Liver (tissue), 3 donors: ENCODE data around the gene IMPG1.

Experiments
- ATF3 ChIP-seq: IDR thresholded peaks from 2 replicates; pipeline ENCODE4 v1.6.1; 2016; ENCODE audit warnings: antibody characterized with exemption
- CTCF ChIP-seq: fragments of 150-350 bp; IDR thresholded peaks from 2 replicates; pipeline ENCODE4 v1.5.1; 2017; ENCODE audit warnings: improper control_type of control experiment, low read depth, low read length; ENCODE audit not compliant: missing input control
- FOXA1 ChIP-seq: IDR thresholded peaks from 2 replicates; pipeline ENCODE4 v1.6.1; 2016; ENCODE audit warnings: antibody characterized with exemption
- GABPA ChIP-seq, 2 donors: IDR thresholded peaks in 1 of 2; conservative IDR thresholded peaks in 1 of 2; 2 replicates each; pipeline ENCODE4 v1.6.1; 2016; ENCODE audit warnings: antibody characterized with exemption in 2 of 2, mild to moderate bottlenecking in 1 of 2, moderate library complexity in 1 of 2
- JUND ChIP-seq, 2 donors: IDR thresholded peaks; 2 replicates each; pipeline ENCODE4 v1.6.1; 2016; ENCODE audit warnings: antibody characterized with exemption in 2 of 2
- MAX ChIP-seq: IDR thresholded peaks from 2 replicates; pipeline ENCODE4 v1.6.1; 2016; ENCODE audit warnings: antibody characterized with exemption
- NR2F2 ChIP-seq: IDR thresholded peaks from 2 replicates; pipeline ENCODE4 v1.6.1; 2016; ENCODE audit warnings: antibody characterized with exemption
- RAD21 ChIP-seq, 2 donors: IDR thresholded peaks; 2 replicates each; pipeline ENCODE4 v1.6.1; 2016; ENCODE audit warnings: antibody characterized with exemption in 2 of 2, mild to moderate bottlenecking in 2 of 2
- RXRA ChIP-seq, 2 donors: IDR thresholded peaks; 2 replicates each; pipeline ENCODE4 v1.6.1; 2017 to 2018; ENCODE audit warnings: antibody characterized with exemption in 2 of 2, mild to moderate bottlenecking in 1 of 2
- YY1 ChIP-seq: IDR thresholded peaks from 2 replicates; pipeline ENCODE4 v1.6.1; 2016; ENCODE audit warnings: antibody characterized with exemption, mild to moderate bottlenecking
- donor health status: healthy.
- donor health status: healthy.

- TF ChIP-seq CTCF (no peak), MAX (no peak), GABPA (IDR thresholded peaks at IDR 0.05 in 1 of 2, conservative IDR thresholded peaks at IDR 0.05 in 1 of 2) (no peak), FOXA1 (no peak), ATF3 (no peak), YY1 (no peak), RAD21 (IDR thresholded peaks at IDR 0.05) (no peak), JUND (IDR thresholded peaks at IDR 0.05) (no peak), NR2F2 (no peak), RXRA (IDR thresholded peaks at IDR 0.05) (no peak)
These were observed 180.1 kb downstream of the IMPG1 start for GRCh38 chr6:75892384-75892783.
